Ishikawa (cell line): ENCODE measurements around the gene NOTCH2.

Experiments used
- EP300 ChIP-seq: IDR thresholded peaks from 2 replicates; pipeline ENCODE4 v1.6.1; 2012; ENCODE audit warnings: borderline replicate concordance
- MAX ChIP-seq: IDR thresholded peaks from 2 replicates; pipeline ENCODE4 v1.6.1; 2012
- RAD21 ChIP-seq: IDR thresholded peaks from 2 replicates; pipeline ENCODE4 v1.6.1; 2012; ENCODE audit warnings: low read depth
- REST ChIP-seq: IDR thresholded peaks from 2 replicates; pipeline ENCODE4 v1.6.1; 2012; ENCODE audit warnings: low read depth, mild to moderate bottlenecking
- TAF1 ChIP-seq: IDR thresholded peaks from 2 replicates; pipeline ENCODE4 v1.6.1; 2012; ENCODE audit warnings: low read depth, mild to moderate bottlenecking
- YY1 ChIP-seq: IDR thresholded peaks from 2 replicates; pipeline ENCODE4 v1.6.1; 2012; ENCODE audit warnings: low read depth

GRCh38 chr1:119987112-119987511, 82.3 kb downstream of the NOTCH2 start:
- TF ChIP-seq MAX, result no peak
- TF ChIP-seq TAF1, result no peak
- TF ChIP-seq YY1, result no peak
- TF ChIP-seq REST, result no peak
- no peak for TF ChIP-seq RAD21
- no peak for TF ChIP-seq EP300
